CD4-positive, alpha-beta T cell treated with Interleukin-17A for 4 hours (primary cell): ENCODE results near the gene LOXL3.

ENCODE experiments used
- DNase-seq: peaks from one replicate; pipeline ENCODE4 v3.0.0-alpha.2; 2020; ENCODE audit warnings: mixed read lengths

Gene LOXL3

DNA sequence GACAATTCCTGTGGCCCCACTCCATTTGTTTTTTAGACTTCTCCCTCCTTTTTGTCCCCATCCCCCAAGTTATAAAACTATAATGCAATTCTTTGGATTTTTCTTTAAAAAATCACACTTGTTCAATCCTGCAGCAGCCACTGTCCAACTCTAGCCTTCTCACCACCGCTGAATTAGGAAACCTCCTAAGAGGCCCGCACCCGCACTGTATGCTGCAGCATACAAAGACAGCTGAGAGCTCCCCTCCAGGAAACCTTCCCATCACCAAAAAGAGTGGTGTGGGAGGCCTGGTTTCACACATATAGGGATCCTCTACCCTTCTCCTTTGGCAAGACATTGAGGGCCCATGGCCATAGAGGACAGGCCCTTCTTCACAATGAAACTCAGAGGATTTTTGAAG, 49.2 kb downstream of the LOXL3 start:
- no peak for DNase-seq

DNA sequence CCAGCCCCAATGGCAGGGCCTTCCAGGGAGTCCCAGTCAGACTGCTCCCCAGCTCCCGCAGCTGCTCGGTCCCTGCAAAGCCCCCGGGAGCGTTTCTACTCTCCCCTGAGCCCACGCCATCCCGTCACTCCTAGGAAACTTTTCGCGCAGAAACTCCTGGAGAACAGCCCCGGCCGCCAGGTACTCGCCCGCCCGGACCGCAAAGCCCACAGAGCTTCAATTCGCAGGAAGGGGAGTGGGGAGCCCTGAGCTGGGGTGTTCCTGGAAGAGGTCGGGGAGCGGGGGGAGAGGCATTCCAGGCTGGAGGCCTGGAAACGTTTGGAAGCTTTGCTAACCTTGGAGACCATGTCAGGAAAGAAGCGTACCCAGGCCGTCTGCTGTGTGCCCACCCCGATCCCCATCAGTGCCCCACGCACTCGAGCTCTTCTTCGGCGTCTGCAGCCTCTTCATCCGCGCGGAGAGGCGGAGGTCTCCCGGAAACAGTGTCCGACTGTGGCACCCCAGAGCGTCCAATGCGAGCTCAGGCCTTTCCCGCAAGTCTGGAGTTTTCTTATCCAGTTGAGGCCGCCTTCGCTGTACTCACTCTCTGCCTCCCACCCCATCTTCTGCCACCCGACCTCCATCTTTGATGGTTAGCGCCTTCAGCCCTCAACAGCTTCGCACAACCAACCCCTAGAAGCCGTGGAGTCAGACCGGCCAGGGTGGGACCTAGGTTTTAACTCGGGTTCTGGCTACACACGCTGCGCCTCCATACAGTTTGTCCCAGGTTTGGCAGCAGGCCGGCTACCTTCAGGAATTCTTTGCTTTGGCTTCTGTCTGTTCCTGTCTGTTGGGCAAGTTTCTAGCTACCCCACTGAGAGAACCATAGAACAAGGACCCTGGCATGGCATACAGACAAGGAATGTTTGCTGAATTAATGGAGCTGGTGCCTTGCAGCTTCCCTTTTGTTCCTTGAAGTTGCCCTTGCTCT, 50.0 kb downstream of the LOXL3 start:
- DNase-seq, result no peak

DNA sequence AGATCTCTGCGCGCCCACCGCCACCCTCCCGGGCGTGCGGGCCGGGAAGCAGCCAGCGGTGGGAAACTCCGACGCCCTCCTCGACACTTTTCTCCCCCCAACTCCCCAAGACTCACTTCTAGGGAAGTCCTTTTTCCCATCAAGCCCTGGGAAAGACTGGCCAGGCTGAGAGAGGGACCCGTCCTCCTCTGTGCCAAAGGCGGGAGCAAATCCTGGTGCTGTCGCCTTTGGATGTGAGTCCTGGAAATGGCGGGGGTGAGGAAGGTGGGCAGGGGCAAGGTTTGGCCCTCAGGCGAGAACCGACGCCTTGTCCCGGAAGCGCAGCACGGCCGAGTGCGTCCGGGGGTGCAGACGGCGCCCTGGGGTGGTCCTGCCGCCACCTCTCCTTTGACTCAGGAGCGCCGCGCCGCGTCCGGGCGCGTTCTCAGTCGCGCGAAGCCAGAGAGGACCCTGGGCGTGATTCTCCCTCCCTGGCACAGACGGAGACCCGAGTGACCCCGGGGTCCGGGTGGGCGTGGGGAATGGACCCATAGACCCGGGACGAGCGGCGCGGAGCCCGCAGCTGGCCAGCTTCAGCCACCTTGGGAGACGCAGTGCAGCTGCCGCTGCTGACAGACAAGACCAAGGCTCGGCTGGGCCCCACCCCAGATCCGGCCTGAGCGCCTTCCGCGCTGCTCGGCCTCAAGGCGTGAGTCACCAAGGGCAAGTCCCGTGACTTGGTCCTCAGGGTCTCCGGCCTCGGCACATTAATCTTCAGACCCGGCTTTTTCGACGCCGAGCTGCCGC, 50.8 kb downstream of the LOXL3 start:
- DNase-seq, result peak; percentile 60

DNA sequence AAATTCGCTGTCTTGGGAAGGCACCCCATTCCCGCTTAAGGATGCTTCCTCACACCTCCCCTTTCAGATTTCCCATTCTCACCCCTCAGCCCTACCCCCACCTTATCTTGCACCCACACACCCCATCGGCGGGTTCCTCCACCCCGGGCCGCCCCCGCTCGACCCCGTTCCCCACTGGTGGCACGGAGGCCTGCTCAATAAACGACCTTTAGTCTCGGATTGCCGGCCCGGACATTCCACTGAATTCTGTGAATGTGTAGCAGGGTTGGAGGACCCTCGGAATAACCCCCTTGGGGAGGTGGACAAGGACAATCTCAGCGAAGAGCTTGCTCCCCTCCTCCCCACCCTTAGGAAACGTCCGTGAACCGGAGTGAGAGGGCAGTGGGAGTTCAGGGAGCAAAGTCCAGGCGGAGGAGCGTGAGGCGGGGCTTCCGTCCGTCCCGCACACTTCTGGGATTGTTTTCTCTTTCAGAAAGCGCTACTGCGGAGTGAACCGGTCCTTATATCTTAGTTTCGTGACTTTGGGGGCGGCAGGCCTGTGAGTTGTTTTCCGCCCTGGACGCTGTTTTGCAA, 51.5 kb downstream of the LOXL3 start:
- DNase-seq, result no peak

DNA sequence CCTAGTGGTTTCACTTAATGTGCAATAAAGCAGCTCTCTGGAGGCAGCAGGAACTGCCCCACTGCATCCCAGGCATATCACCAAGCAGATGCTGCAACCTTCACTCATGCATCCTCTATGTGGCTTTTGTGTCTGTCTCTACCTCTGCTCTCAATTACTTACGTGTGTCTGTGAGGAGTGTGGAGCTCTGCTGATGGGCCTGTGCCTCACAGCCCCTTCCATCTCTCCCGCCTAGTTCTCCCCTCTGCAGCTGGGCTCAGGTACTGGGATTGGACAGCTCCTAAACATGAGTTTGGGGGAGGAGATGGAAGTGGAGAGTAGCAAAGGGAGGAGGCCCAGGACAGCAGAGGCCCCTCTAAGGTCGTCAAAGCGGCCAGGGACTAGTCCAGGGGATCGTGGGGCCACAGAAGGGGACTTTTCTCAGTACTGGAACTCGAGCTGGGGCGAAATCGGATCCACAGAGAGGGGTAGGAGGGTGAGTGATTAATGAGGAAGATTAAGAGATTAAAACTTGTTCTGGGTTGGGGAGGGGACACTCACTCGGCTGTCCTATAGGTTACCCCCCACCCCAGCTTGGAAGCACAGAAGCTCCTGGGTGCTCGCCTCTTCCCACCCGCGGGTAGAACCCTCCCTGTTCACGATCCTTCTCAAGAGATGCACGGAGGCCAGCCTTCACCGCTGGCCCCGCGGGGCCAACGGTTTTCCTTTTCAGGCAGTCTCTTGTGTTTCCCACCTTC, 52.2 kb downstream of the LOXL3 start:
- no peak for DNase-seq

DNA sequence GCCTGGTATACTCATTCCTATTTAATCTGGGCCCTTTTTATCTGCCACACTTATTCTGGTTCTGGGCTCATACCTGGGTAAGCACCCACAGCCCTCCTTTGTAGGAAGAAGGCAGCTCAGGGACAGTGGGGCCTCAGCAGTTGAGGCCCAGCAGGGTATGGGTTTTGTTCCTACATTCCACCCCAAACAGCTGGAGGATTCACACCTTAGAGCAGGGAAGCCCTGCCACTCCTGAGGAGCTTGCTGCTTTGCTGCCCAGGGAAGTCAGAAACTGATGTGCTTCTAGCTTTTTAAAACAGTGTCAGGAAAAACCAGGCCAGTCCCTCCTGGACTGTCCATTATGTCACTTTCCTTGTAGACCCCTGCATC, 53.2 kb downstream of the LOXL3 start:
- no peak for DNase-seq

DNA sequence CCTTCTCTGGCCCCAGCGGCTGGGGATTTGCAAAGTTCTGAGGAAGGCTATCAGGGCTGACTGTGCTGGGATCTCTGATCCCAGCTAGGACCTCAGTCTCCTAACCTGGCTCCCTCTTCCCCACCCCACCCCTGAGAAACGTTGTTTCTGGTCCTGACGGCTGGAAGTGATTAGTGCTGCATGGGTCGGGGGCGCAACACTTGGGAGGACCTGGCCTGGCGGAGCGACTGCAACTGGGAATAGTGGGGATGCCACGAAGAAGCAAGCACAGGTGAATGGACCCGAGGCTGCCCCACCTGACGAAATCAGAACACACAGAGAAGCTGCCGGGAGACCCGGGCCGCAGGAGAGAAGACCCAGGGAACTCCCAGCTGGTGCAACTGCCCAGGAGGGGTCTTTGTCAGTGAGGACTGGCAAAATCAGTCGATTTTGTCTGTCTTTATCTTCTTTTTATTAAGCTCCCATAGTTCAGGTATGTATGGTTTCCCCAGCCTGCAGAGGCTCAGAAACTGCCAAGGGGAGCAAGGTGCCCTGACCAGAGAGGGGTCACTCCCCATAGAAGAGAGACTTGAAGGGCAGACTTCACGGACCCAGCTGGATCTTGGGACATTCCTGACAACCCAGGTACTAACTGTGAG, 53.7 kb downstream of the LOXL3 start:
- no peak for DNase-seq

DNA sequence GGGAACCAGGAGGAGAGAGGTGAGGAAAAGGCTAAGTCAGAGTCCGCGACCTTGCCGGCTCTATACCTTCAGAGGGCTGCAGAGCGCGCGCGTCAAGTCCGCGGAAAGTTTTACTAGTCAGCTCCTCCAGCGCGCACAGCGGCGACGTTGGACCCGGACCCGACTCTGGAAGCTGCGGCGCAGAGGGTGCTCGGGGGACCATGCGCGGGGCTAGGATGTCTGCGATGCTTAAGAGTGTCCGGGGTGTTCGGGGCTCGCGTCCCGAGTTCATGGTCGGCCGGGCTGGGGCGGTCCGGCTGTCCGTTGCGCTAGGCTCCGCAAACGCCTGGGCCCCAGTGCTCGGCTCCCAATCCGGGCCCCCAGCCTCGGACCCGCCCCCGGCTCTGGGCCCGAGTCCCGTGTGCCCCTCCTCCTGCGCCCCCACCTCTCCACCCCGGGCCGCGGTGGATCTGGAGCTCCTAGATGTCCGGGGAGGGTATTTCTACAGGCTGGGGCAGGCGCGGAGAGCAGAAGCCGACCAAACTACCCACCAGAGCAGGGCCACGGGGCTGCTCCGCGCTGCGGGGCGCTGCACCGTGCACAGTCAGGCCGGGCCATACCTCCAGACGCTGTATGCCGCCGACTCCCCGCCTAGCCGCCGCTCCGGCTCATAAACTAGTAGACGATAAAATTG, 54.3 kb downstream of the LOXL3 start, which contains the start of gene LBX2:
Gene LBX2, minus strand, starts transcription at position 337 of the 673 bp plus-strand sequence. Its CDS starts 66 bp downstream, at position 271.
- no peak for DNase-seq

DNA sequence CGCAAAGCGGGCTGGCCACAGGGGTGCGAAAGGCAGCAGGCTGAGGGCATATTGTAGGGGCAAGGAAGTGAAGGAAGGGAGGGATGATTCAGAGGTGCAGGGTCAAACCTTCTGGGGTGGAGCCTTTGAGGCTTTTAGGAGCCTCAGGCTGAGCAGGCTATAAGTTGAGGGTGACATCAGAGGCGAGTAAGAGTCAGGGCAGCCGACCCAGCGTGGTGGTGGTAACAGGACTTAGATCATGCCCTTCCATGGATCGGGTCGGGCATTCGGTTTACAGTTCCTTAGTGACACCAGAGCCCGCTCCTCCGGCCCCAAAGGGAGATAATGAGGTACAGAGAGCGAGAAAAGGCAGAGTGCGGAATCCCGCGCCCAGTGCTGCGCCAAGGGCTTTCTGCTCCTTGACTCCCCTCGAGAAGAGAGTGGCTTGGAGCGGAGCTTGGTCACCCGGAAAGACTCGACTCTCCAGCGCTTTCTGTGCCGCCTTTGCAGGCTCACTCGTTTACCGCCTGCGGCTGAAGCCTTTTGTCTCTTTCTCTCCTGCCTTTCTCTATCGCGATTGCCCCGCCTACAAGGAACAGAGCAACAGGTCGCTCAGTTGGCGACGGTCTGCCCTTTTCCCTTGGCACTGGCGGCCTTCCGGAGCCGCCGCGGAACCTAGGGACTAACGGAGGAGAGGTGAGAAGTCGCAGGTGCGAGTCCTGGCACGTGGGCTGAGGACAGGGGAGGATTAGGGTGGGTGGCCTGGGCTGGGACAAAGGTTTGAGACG, 55.1 kb downstream of the LOXL3 start:
- DNase-seq, result peak; percentile 42

DNA sequence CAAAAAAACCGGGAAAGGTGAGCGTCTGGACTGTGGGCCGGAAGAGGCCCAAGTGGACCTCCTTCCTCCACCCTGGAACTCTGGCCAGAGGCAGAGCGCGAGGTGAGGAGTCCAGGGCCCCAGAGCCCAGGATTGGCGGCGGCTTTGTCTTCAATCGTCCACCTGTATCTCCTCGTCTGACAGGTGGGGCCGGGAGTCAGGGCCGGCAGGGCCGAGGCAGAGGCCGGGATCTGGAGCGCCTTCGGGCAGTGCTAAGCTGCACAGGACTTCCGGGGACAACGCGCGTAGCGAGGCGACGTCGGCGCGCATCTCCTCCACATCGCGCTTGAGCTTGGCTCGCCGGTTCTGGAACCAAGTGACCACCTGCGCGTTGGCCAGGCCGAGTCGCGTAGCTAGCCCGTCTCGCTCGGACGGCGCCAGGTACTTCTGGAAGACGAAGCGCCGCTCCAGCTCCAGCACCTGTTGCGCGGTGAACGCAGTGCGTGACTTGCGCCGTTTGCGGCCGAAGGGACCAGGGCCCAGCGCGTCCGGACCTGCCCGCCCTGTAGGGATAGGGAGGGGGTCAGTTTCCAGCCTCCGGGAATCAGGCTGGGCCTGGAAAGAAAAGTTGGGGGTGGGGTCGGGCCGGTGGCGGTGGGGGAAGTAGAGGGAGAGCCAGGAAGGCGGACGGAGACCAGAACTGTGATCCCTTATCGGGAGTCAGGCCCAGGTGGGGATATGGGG, 55.8 kb downstream of the LOXL3 start:
- peak; percentile 38 for DNase-seq

DNA sequence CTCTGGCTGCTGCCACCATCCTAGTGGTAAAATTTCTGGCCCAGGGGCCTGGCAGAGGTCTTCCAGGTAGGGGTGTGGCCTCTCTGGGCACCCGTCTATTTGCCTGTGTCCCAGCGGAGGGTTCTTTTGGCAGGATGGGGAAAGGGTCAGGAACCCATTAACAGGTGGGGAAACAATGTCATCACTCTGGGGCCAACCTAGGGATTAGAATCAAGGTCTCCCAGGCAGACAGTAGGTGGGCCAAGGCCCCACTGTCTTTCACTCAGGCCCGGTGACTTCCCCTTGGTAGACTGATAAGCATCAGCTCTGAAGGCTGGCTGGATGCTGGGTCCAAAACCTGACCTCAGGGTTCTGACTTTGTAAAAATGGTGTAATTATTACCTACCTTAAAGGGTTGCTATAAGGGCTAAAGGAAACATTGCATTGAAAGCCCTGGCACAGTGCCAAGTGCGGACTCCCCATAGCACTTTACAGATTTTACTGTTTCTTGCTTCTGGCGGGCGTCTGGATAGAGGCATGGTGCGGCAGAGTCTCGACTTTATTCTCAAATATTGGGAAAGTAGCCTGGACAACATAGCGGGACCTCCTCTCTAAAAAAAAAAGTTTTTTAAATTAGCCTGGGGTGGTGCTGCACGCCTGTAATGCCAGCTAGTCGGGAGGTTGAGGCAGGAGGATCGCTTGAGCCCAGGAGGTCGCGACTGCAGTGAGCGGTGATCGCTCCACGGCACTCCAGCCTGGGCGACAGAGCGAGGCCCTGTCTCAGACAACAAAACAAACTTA, 56.6 kb downstream of the LOXL3 start:
- DNase-seq, result no peak

DNA sequence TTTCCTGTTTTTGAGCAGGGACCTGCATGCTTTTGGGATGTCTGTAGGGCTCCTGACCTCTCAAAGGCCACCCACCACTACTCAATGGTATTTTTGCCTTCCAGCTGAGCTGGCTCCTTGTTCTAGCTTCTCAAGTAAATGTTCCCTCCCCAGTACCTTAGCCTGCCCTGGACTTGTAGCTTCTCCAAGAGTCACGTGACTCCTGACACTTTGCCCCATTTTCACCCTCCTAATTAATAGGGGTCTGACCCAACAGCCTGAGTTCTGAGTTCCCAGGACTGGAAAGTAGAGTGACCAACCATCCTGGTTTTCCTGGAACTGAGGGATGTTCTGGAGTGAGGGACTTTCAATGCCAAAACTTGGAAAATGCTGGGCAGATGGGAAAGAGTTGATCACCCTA, 58.3 kb downstream of the LOXL3 start:
- DNase-seq, result no peak

DNA sequence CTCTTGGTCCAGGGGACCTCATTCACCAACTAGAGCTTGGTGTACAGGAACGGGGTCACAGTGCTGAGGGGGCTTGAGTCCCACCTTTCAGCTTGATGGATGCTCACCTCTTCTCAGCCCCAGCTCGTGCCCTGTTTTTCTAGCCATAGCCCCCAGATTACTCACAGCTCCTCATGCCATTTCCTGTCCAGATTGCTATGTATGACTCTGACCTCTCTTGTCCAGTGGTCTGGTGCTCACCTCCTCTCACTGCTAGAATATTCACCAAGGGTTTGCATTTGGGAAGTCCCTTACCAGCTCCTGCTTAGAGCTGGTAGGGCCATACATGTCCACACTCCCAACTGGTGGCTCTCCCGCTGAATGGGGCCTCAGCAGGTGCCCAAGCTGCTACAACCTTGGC, 60.2 kb downstream of the LOXL3 start:
- no peak for DNase-seq

DNA sequence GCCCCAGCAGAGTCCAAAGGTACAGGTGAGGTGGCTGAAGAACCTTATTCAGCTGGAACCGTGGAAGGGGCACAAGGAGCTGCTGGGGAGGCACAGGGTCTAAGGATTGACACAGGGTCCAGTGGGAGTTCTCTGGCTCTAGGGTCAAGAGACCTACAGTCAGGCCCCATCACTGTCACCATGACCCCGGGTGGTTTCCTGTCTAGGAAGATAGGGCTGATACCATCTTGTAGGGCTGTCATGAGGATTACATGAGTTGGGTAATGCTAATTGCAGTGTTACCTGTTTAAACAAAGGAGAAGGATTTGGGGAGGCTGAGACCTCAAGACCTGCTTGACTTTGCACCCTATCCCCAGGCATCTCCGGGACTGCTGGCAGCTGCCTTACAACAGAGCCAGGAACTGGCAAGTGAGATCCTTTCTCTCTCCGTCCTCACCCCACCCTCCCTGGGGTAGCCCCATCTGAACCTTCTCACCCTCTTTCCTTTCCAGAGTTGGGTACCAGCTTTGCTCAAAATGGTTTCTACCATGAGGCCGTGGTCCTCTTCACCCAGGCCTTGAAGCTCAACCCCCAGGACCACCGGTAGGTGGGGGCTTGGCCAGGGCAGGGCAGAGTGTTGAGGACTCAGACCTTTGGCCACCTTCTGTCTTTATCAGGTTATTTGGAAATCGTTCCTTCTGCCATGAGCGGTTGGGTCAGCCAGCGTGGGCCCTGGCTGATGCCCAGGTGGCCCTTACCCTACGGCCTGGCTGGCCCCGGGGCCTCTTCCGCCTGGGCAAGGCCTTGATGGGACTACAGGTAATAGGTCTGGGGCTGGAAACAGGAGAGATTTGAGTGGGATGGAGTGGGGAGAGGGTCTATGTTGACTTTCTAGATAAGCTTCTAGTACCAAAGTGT, 61.8 kb downstream of the LOXL3 start:
- DNase-seq, result no peak

DNA sequence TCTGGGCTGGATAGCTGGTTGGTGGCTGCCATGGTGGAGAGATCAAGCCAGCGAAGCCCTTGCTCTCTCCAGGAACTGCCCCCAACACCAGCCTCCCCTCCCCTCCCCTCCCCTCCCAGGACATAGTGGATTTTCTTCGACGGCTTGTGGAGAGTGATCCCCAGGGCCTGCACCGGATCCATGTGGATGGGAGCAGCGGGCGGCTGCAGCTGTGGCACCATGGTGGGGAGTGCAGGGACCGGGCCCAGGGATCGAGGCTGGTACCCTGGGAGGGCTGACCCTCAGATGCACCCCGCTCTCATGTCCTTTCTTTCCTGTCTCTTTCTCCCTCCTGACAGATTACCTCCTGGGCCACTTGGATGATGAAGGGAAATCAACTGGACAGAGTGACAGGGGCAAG, 63.8 kb downstream of the LOXL3 start:
- DNase-seq, result no peak

DNA sequence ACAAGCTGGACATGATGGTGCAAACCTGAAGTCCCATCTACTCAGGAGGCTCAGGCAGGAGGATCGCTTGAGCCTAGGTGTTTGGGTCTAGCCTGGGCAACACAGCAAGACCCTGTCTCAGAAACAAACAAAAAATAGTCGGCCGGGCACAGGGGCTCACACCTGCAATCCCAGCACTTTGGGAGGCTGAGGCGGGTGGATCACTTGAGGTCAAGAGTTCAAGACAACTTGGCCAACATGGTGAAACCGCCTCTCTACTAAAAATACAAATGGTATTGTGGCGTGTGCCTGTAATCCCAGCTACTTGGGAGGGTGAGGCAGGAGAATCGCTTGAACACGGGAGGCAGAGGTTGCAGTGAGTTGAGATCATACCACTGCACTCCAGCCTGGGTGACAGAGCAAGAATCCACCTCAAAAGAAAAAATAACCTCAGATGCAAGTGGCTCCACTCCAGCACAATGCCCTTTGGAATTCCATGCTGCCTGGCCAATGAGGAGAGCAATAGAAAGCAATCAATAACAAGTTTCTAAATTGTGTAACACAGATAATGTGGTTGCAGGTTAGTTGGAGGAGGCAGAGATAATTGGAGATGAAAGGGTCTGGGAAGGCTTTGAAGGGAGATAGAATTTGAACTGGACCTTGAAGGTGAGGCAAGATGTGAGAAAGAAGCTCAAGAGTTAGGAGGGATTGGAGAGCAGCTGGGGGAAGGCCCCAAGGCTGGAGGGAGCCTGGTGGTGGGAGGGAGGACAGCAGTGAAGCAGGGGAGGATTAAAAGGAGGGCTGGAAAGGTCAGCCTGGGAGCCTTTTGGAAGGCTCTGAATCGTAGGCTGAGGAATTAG, 64.9 kb downstream of the LOXL3 start:
- no peak for DNase-seq

DNA sequence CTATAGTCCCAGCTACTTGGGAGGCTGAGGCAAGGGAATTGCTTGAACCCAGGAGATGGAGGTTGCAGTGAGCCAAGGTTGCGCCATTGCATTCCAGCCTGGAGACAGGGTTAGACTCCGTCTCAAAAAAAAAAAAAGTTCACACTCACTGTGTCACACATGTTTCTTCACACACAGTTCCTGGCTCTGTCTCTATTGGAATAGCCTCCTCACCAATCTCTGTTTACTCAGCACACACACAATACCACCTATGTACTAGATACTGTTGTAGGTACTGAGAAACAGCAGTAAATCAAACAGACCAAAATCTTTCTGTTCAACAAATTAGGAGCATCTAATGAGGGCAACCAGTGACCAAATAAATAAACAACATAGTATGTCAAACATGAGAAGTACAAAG, 67.6 kb downstream of the LOXL3 start:
- DNase-seq, result no peak
